BJ (cell line): Measurements from ENCODE around the gene ZEB2. TPM values are rescaled to one million over a fixed set of nuclear protein-coding genes. Genes with fewer than 3 reads are reported as not detected.

ENCODE experiments used
- CTCF ChIA-PET: fragments of 350-600 bp; formaldehyde crosslinking; extraction: SDS; loops from one replicate; lab custom pipeline; 2021; ENCODE audit warnings: antibody characterized with exemption, inconsistent platforms; lab: Yijun Ruan, JAX
- POLR2A ChIA-PET: fragments of 300-600 bp; sonication (Branson Sonifier 250); formaldehyde crosslinking; extraction: SDS; loops from one replicate; lab custom pipeline; 2021; ENCODE audit warnings: antibody characterized with exemption; lab: Charles Lee
- DNase-seq: peaks from one replicate; pipeline ENCODE4 v3.0.0-alpha.2; 2011; ENCODE audit warnings: low read depth
- H3K27me3 ChIP-seq: 2 replicates; pipeline ENCODE4 v1.6.0; 2011; ENCODE audit warnings: low read length; ENCODE audit not compliant: control insufficient read depth, insufficient read depth
- H3K36me3 ChIP-seq: 2 replicates; pipeline ENCODE4 v1.5.1; 2011; ENCODE audit warnings: low read length; ENCODE audit not compliant: control insufficient read depth, insufficient read depth
- H3K4me3 ChIP-seq: 2 replicates; pipeline ENCODE4 v1.5.1; 2011; ENCODE audit warnings: low read depth, mild to moderate bottlenecking, control low read depth, low read length
- polyA plus RNA-seq: library from polyadenylated mRNA; depleted of rRNA; stranded (reverse); fragments of >200 nt; gene quantifications from 2 replicates; pipeline ENCODE4 v1.2.3, GENCODE V29; 2011
- TF ChIP-seq, protein P1 (sequence below): IDR thresholded peaks from 2 replicates; pipeline ENCODE4 v1.5.1; 2011; ENCODE audit warnings: low read depth, mild to moderate bottlenecking, control low read depth, inconsistent platforms, low read length, moderate library complexity; ENCODE audit not compliant: insufficient read depth

Gene ZEB2
- polyA plus RNA-seq, 1 experiment, result 60.2 TPM

DNA sequence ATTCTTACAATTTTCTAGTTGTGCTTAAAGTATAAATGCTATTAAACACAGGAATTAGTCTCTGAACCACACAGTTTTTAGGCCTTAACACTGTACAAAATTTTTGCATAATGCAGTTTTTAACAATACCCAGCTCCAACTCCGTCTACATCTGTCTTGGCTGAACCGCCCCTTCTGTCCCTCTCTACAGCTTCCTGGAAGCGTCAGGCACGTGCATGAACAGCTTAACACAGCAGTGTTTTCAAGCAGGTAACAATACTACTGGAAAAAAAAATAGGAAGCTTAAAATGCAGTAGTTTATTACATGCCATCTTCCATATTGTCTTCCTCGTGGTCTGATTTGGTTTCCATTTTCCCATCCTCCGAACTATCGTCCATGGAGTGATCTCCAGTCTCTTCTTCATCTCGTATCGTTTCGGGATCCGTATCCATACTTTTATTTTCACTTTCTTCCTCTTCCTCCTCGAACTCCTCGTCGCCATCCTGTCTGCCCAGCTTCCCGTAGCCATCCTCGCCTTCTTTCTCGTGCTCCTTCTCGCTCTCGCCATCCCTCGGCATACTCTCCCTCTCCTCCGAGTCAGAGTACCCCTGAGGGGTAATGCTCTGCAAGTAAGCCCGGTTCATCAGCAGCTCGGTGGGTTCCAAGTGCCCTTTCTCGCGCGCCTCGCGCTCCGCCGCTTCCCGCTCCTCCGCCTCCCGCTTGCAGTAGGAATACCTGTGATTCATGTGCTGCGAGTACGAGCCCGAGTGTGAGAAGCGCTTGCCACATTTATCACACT lies 130.6 kb downstream of the ZEB2 start:
- ChIA-PET CTCF (no interaction called here), POLR2A (no interaction called here)
- no peak for DNase-seq
- Histone ChIP-seq H3K27me3 (no peaks in the 10 kb centered on the region), H3K4me3 (no peak overlapping the region), H3K36me3 (peaks cover 6% of the 10 kb centered on the region)
- TF ChIP-seq, protein P1, sequence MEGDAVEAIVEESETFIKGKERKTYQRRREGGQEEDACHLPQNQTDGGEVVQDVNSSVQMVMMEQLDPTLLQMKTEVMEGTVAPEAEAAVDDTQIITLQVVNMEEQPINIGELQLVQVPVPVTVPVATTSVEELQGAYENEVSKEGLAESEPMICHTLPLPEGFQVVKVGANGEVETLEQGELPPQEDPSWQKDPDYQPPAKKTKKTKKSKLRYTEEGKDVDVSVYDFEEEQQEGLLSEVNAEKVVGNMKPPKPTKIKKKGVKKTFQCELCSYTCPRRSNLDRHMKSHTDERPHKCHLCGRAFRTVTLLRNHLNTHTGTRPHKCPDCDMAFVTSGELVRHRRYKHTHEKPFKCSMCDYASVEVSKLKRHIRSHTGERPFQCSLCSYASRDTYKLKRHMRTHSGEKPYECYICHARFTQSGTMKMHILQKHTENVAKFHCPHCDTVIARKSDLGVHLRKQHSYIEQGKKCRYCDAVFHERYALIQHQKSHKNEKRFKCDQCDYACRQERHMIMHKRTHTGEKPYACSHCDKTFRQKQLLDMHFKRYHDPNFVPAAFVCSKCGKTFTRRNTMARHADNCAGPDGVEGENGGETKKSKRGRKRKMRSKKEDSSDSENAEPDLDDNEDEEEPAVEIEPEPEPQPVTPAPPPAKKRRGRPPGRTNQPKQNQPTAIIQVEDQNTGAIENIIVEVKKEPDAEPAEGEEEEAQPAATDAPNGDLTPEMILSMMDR, result no peak

DNA sequence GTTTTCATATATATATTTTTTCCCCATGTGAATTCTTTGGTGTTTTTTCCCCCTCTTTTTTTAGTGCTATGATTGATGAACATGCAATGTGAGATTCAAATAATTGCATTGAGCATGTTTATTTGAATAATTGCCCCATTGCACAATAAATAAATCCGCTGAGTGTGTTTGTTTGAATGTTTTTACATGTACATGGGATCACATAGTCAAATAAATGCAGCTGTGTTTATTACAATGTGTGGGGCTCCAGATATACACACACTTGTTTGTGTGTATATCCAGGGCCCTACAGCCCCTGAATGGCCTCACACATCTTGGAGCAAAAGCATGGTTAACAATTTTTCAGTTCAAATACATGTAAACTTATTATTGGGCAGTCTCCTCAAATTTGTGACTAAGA lies 134.5 kb downstream of the ZEB2 start:
- POLR2A ChIA-PET, result interaction anchor here (0.5 kb wide), 1 partner anchor 1743 kb away, joined by 4 read pairs; no protein-coding TSS in a partner anchor
- Histone ChIP-seq H3K4me3 (no peak overlapping the region), H3K27me3 (no peaks in the 10 kb centered on the region), H3K36me3 (peaks cover 2% of the 10 kb centered on the region)
- CTCF ChIA-PET, result no interaction called here
- no peak for DNase-seq
- TF ChIP-seq, protein P1, result no peak

DNA sequence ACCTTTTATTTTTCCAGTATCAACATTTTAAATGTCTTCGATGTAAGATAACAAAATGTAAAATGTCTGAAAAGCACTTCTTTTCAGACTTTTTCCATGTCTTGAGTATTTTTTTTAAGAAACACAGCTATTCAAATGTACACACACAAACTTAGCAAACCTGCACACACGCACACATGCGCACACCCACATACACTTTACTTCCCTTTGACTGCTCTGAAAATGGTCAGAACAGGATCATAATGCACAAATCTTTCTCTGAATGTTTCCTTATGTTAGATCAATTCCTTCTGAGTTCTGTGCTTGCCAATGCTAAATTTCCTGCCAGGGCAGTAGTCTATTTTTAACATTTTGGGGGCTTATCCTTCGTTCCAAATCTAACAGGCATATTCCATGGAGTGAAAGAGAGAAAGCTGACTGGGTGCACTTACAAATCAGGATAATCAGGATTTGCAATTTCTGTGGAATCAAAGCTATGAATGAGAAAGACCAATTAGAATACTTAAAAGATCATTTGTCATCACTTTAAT lies 136.3 kb downstream of the ZEB2 start:
- ChIA-PET POLR2A (no interaction called here), CTCF (no interaction called here)
- TF ChIP-seq, protein P1, result no peak
- no peaks in the 10 kb centered on the region for H3K27me3 ChIP-seq
- H3K4me3 ChIP-seq, result no peak overlapping the region
- H3K36me3 ChIP-seq, result peaks cover 2% of the 10 kb centered on the region
- no peak for DNase-seq

DNA sequence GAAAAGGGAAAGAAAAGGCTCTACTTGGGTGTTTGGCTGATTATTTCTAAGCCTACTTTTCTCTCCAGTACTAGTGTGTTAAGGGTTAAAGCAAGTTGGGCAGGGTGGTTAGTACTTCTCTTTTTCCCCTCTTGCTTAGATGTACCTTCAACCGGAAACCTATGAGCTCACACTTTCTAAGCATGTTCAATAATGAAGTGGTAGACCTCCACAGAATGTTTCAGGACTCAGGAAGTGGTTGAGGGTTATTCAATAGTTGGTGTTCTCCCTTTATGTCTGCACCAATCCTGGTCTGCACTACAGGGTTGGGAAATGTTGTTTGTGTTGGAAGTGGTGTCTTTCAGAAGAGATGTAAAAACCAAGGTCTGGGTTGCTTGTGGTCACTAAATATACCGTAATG lies 137.1 kb downstream of the ZEB2 start:
- no peak overlapping the region for H3K4me3 ChIP-seq
- CTCF ChIA-PET, result no interaction called here
- H3K27me3 ChIP-seq, result no peaks in the 10 kb centered on the region
- POLR2A ChIA-PET, result interaction anchor here (1.0 kb wide), 1 partner anchor 126 kb away, joined by 3 read pairs; no protein-coding TSS in a partner anchor
- H3K36me3 ChIP-seq, result peaks cover 2% of the 10 kb centered on the region
- DNase-seq, result no peak
- TF ChIP-seq, protein P1, result no peak

DNA sequence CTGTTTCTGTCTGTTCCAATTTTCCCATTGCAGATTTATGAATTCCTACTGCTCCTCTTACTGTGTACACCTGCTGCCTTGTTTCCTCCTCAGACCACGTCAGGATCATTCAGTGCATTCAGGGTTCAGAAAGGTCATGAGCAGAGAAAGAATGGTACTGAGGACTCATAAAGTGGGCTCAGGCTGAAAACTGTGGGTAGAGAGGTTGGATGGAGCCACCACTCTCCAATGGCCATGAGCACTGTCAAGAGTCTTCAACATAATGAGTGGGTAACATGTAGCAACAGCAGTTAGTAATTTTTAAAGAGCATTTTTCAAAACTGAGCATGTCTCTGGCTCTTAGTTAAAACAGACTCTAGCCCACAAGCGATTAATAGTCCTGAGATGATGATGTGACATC lies 138.2 kb downstream of the ZEB2 start:
- no peak for DNase-seq
- H3K4me3 ChIP-seq, result no peak overlapping the region
- no peaks in the 10 kb centered on the region for H3K27me3 ChIP-seq
- H3K36me3 ChIP-seq, result peaks cover 2% of the 10 kb centered on the region
- ChIA-PET CTCF (no interaction called here), POLR2A (no interaction called here)
- TF ChIP-seq, protein P1, result no peak
